HepG2 (cell line): ENCODE results near the gene ACAP3. TPM values are rescaled to one million over a fixed set of nuclear protein-coding genes. Genes with fewer than 3 reads are reported as not detected.
A peak's percentile ranks its signal among the peaks of the same experiment; 100 is the strongest.

ENCODE experiments used
- NR2F1 ChIP-seq, 2 experiments: fragments of 450-650 bp in 1 of 2; formaldehyde crosslinking in 1 of 2; IDR thresholded peaks; 2 replicates each; pipeline versions ENCODE4 v1.5.0 to v1.6.1; 2016 to 2020; ENCODE audit warnings: mild to moderate bottlenecking in 1 of 2, missing compliant biosample characterization in 1 of 2, missing genetic modification reagents in 1 of 2, moderate library complexity in 1 of 2
- ZNF550 ChIP-seq: sonication (generic); formaldehyde crosslinking; IDR thresholded peaks from 2 replicates; pipeline ENCODE4 v1.4.0; 2020; ENCODE audit warnings: mild to moderate bottlenecking, missing genetic modification reagents, borderline replicate concordance
- polyA plus RNA-seq, 8 experiments: library from polyadenylated mRNA; depleted of rRNA in 3 of 8; stranded (reverse) in 7 of 8; unstranded in 1 of 8; fragments of >200 nt; fragmentation: Illumina TruSeq in 4 of 8; extraction: Trizol in 4 of 8; gene quantifications; 2 replicates each; pipeline versions ENCODE4 v1.2.1 to v1.2.3, GENCODE V29; 2011 to 2016; ENCODE audit warnings: low read depth in 4 of 8, missing spikeins in 1 of 8, mixed read lengths in 1 of 8; ENCODE audit not compliant: insufficient read depth in 1 of 8
- total RNA-seq, 5 experiments: library from RNA; depleted of rRNA; stranded (reverse); fragments of >200 nt; fragmentation: Illumina TruSeq; extraction: Trizol; gene quantifications; 2 replicates each; pipeline ENCODE4 v1.2.3, GENCODE V29; 2016; ENCODE audit warnings: low read depth in 1 of 5
- TF ChIP-seq, protein P1 (sequence below): sonication (generic); formaldehyde crosslinking; IDR thresholded peaks from 2 replicates; pipeline ENCODE4 v1.8.1; 2023; ENCODE audit warnings: mild to moderate bottlenecking, missing genetic modification reagents
- TF ChIP-seq, protein P2 (sequence below), 2 experiments: sonication (generic) in 1 of 2; formaldehyde crosslinking in 1 of 2; IDR thresholded peaks; 2 replicates each; pipeline versions ENCODE4 v1.6.1 to v1.9.0; 2014 to 2022; ENCODE audit warnings: antibody characterized with exemption in 1 of 2, borderline replicate concordance in 1 of 2, inconsistent platforms in 1 of 2, low read depth in 1 of 2, missing genetic modification reagents in 1 of 2
- TF ChIP-seq, protein P3 (sequence below), 2 experiments: sonication (generic) in 1 of 2; formaldehyde crosslinking in 1 of 2; IDR thresholded peaks; 2 replicates each; pipeline versions ENCODE4 v1.4.0 to v1.6.1; 2018 to 2020; ENCODE audit warnings: missing genetic modification reagents in 2 of 2, borderline replicate concordance in 1 of 2, low read depth in 1 of 2, mild to moderate bottlenecking in 1 of 2, missing biosample characterization in 1 of 2

Gene ACAP3
- total and polyA plus RNA-seq, 2 of the 13 experiments (the other 11 are each of a cell fraction or from before 2014, with no cell fraction given) = 29.4 to 50.8 TPM

DNA sequence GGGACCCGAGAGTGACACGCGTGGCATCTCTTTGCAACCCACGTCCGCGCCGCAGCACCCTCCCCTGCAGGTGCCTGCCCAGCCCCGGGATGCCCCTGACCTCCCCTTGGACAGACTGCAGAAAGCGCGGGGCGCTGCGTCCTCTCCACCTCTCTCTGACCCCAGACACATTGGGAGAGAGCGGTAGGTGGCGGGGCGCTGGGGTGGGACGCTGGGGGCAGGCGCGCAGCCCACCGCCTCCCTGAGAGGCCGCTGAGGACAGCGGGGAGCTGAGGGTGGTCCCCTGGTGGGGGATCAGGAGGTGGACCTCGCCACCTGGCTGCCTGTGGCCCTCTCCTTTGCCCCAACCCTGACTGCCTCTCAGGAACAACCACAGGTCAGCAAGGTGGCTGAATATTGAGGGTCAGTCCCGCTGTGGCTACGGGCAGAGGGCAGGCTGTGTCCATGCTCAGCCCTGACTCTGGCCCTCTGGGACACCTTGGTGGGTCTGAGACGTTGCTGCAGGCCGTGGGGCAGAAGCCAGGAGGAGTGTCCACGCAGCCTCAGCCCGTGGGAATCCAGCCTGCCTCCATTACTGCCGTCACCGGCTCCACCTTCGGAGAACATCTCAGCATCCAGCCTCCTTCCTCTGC lies 33.3 kb downstream of the ACAP3 start (continued):
- TF ChIP-seq, protein P1, sequence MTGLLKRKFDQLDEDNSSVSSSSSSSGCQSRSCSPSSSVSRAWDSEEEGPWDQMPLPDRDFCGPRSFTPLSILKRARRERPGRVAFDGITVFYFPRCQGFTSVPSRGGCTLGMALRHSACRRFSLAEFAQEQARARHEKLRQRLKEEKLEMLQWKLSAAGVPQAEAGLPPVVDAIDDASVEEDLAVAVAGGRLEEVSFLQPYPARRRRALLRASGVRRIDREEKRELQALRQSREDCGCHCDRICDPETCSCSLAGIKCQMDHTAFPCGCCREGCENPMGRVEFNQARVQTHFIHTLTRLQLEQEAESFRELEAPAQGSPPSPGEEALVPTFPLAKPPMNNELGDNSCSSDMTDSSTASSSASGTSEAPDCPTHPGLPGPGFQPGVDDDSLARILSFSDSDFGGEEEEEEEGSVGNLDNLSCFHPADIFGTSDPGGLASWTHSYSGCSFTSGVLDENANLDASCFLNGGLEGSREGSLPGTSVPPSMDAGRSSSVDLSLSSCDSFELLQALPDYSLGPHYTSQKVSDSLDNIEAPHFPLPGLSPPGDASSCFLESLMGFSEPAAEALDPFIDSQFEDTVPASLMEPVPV (CRISPR knock-in tag) = no peak
- TF ChIP-seq, protein P2, sequence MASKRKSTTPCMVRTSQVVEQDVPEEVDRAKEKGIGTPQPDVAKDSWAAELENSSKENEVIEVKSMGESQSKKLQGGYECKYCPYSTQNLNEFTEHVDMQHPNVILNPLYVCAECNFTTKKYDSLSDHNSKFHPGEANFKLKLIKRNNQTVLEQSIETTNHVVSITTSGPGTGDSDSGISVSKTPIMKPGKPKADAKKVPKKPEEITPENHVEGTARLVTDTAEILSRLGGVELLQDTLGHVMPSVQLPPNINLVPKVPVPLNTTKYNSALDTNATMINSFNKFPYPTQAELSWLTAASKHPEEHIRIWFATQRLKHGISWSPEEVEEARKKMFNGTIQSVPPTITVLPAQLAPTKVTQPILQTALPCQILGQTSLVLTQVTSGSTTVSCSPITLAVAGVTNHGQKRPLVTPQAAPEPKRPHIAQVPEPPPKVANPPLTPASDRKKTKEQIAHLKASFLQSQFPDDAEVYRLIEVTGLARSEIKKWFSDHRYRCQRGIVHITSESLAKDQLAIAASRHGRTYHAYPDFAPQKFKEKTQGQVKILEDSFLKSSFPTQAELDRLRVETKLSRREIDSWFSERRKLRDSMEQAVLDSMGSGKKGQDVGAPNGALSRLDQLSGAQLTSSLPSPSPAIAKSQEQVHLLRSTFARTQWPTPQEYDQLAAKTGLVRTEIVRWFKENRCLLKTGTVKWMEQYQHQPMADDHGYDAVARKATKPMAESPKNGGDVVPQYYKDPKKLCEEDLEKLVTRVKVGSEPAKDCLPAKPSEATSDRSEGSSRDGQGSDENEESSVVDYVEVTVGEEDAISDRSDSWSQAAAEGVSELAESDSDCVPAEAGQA (IDR thresholded peaks at IDR 0.05; ENCODE audit: low read depth) = no peak
- TF ChIP-seq, protein P2 (CRISPR knock-in tag; IDR thresholded peaks at IDR 0.05; ENCODE audit: borderline replicate concordance) = no peak
- TF ChIP-seq NR2F1 (CRISPR knock-in tag; IDR thresholded peaks at IDR 0.05) = no peak
- TF ChIP-seq, protein P3, sequence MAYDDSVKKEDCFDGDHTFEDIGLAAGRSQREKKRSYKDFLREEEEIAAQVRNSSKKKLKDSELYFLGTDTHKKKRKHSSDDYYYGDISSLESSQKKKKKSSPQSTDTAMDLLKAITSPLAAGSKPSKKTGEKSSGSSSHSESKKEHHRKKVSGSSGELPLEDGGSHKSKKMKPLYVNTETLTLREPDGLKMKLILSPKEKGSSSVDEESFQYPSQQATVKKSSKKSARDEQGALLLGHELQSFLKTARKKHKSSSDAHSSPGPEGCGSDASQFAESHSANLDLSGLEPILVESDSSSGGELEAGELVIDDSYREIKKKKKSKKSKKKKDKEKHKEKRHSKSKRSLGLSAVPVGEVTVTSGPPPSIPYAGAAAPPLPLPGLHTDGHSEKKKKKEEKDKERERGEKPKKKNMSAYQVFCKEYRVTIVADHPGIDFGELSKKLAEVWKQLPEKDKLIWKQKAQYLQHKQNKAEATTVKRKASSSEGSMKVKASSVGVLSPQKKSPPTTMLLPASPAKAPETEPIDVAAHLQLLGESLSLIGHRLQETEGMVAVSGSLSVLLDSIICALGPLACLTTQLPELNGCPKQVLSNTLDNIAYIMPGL (CRISPR knock-in tag; IDR thresholded peaks at IDR 0.05; ENCODE audit: borderline replicate concordance in 1 of 2, low read depth in 1 of 2) = peak; percentile 36 to 53; a peak in 1 of 4 replicates
- TF ChIP-seq ZNF550 = no peak
- TF ChIP-seq, all 625 proteins: peak for 27
